H9 (cell line): ENCODE results near the gene OCIAD1. TPM values are rescaled to one million over a fixed set of nuclear protein-coding genes. Genes with fewer than 3 reads are reported as not detected.

Source experiments
- DNase-seq: peaks from one replicate; pipeline ENCODE4 v3.0.0-alpha.2; 2017
- H2AFZ ChIP-seq: one replicate; pipeline ENCODE4 v1.6.1; 2013; ENCODE audit warnings: mild to moderate bottlenecking, low read length, control low read depth, moderate library complexity
- H2AK5ac ChIP-seq: 2 replicates; pipeline ENCODE4 v1.6.1; 2013; ENCODE audit warnings: low read length, control low read depth, mixed read lengths; ENCODE audit not compliant: insufficient read length
- H2BK120ac ChIP-seq: one replicate; pipeline ENCODE4 v1.6.1; 2013; ENCODE audit warnings: low read depth, mild to moderate bottlenecking, low read length, control low read depth, inconsistent platforms; ENCODE audit not compliant: poor library complexity, severe bottlenecking
- H2BK12ac ChIP-seq: 2 replicates; pipeline ENCODE4 v1.6.1; 2013; ENCODE audit warnings: low read length, control low read depth, mixed read lengths, low read depth; ENCODE audit not compliant: insufficient read length
- H2BK15ac ChIP-seq: 2 replicates; pipeline ENCODE4 v1.6.1; 2013; ENCODE audit warnings: low read depth, low read length, control low read depth
- H2BK20ac ChIP-seq: one replicate; pipeline ENCODE4 v1.6.1; 2013; ENCODE audit warnings: low read depth, mild to moderate bottlenecking, low read length, control low read depth, inconsistent platforms; ENCODE audit not compliant: poor library complexity, severe bottlenecking
- H2BK5ac ChIP-seq: 2 replicates; pipeline ENCODE4 v1.6.1; 2013; ENCODE audit warnings: low read length, control low read depth, mixed read lengths; ENCODE audit not compliant: insufficient read length
- H3K14ac ChIP-seq: 2 replicates; pipeline ENCODE4 v1.6.1; 2013; ENCODE audit warnings: low read length, control low read depth; ENCODE audit not compliant: insufficient read depth
- H3K18ac ChIP-seq: 2 replicates; pipeline ENCODE4 v1.6.1; 2013; ENCODE audit warnings: low read depth, mild to moderate bottlenecking, mixed read lengths, low read length, control low read depth; ENCODE audit not compliant: insufficient read length
- H3K23ac ChIP-seq: 2 replicates; pipeline ENCODE4 v1.6.1; 2013; ENCODE audit warnings: low read length, control low read depth, mixed read lengths, low read depth; ENCODE audit not compliant: insufficient read length
- H3K23me2 ChIP-seq: 2 replicates; pipeline ENCODE4 v1.6.1; 2013; ENCODE audit warnings: low read depth, mild to moderate bottlenecking, mixed read lengths, low read length, control low read depth; ENCODE audit not compliant: insufficient read length, poor library complexity, severe bottlenecking
- H3K27ac ChIP-seq: 2 replicates; pipeline ENCODE4 v1.5.1; 2013; ENCODE audit warnings: low read length, control low read depth, mixed read lengths, low read depth; ENCODE audit not compliant: insufficient read length
- H3K27me3 ChIP-seq: 2 replicates; pipeline ENCODE4 v1.6.1; 2013; ENCODE audit warnings: low read length, control low read depth, inconsistent platforms; ENCODE audit not compliant: insufficient read depth
- H3K4ac ChIP-seq: 2 replicates; pipeline ENCODE4 v1.6.1; 2013; ENCODE audit warnings: low read depth, mild to moderate bottlenecking, control low read depth, inconsistent platforms, low read length, moderate library complexity
- H3K4me1 ChIP-seq: 2 replicates; pipeline ENCODE4 v1.6.1; 2013; ENCODE audit warnings: low read length, control low read depth, inconsistent platforms; ENCODE audit not compliant: insufficient read depth
- H3K4me2 ChIP-seq: 2 replicates; pipeline ENCODE4 v1.6.1; 2013; ENCODE audit warnings: low read length, control low read depth, mixed read lengths; ENCODE audit not compliant: insufficient read length, insufficient read depth
- H3K56ac ChIP-seq: 2 replicates; pipeline ENCODE4 v1.6.1; 2013; ENCODE audit warnings: low read depth, mild to moderate bottlenecking, mixed read lengths, low read length, control low read depth; ENCODE audit not compliant: insufficient read length
- H3K79me1 ChIP-seq: 2 replicates; pipeline ENCODE4 v1.6.1; 2013; ENCODE audit warnings: low read depth, mild to moderate bottlenecking, moderate library complexity, low read length, control low read depth, inconsistent platforms; ENCODE audit not compliant: insufficient read depth, poor library complexity, severe bottlenecking
- H3K79me2 ChIP-seq: 2 replicates; pipeline ENCODE4 v1.6.1; 2013; ENCODE audit warnings: low read length, control low read depth, inconsistent platforms; ENCODE audit not compliant: insufficient read depth
- H3K9ac ChIP-seq: 2 replicates; pipeline ENCODE4 v1.6.1; 2013; ENCODE audit warnings: low read length, control low read depth, mixed read lengths; ENCODE audit not compliant: insufficient read length; ENCODE audit errors: extremely low read depth
- H3K9me3 ChIP-seq: one replicate; pipeline ENCODE4 v1.6.1; 2013; ENCODE audit warnings: low read depth, low read length, inconsistent platforms; ENCODE audit not compliant: control insufficient read depth
- H3T11ph ChIP-seq: one replicate; pipeline ENCODE4 v1.6.1; 2013; ENCODE audit warnings: mild to moderate bottlenecking, low read length, control low read depth, inconsistent platforms
- H4K20me1 ChIP-seq: one replicate; pipeline ENCODE4 v1.6.1; 2013; ENCODE audit not compliant: control insufficient read depth, insufficient read length, insufficient read depth
- H4K5ac ChIP-seq: 2 replicates; pipeline ENCODE4 v1.6.1; 2013; ENCODE audit warnings: low read depth, mild to moderate bottlenecking, mixed read lengths, low read length, control low read depth; ENCODE audit not compliant: insufficient read length
- H4K8ac ChIP-seq: replicated peaks from 2 replicates; pipeline ENCODE4 v1.6.1; 2013; ENCODE audit warnings: low read length, control low read depth, mixed read lengths, low read depth; ENCODE audit not compliant: insufficient read length
- H4K91ac ChIP-seq: 2 replicates; pipeline ENCODE4 v1.6.1; 2013; ENCODE audit warnings: low read depth, mild to moderate bottlenecking, moderate library complexity, mixed read lengths, low read length, control low read depth; ENCODE audit not compliant: insufficient read length
- H3K27ac Mint-ChIP-seq, 3 experiments: 2 replicates in 2 of 3; 3 replicates in 1 of 3; pipeline ENCODE4 v1.8.0; 2020 to 2021; ENCODE audit warnings: mixed read lengths in 3 of 3, mild to moderate bottlenecking in 1 of 3, moderate library complexity in 1 of 3
- H3K27me3 Mint-ChIP-seq: 2 replicates; pipeline ENCODE4 v1.8.0; 2021; ENCODE audit warnings: low read depth, mild to moderate bottlenecking, moderate library complexity, mixed read lengths
- H3K36me3 Mint-ChIP-seq, 3 experiments: 2 replicates in 2 of 3; 3 replicates in 1 of 3; pipeline ENCODE4 v1.8.0; 2020 to 2021; ENCODE audit warnings: low read depth in 3 of 3, mixed read lengths in 3 of 3; ENCODE audit not compliant: insufficient read depth in 1 of 3
- H3K4me1 Mint-ChIP-seq, 2 experiments: 2 replicates each; pipeline ENCODE4 v1.8.0; 2020; ENCODE audit warnings: mixed read lengths in 2 of 2
- H3K4me3 Mint-ChIP-seq, 2 experiments: 2 replicates in 1 of 2; 3 replicates in 1 of 2; pipeline ENCODE4 v1.8.0; 2020 to 2021; ENCODE audit warnings: mild to moderate bottlenecking in 2 of 2, mixed read lengths in 2 of 2, moderate library complexity in 1 of 2
- H3K9me3 Mint-ChIP-seq, 2 experiments: 2 replicates in 1 of 2; 3 replicates in 1 of 2; pipeline ENCODE4 v1.8.0; 2020; ENCODE audit warnings: mild to moderate bottlenecking in 2 of 2, mixed read lengths in 2 of 2, moderate library complexity in 1 of 2
- CTCF ChIP-seq: fragments of 200-600 bp; sonication (generic); conservative IDR thresholded peaks from 3 replicates; pipeline ENCODE4 v1.8.0; 2021; ENCODE audit warnings: antibody characterized with exemption, mild to moderate bottlenecking
- WGBS: extraction: QIAGEN DNeasy Blood & Tissue Kit; methylation state at CpG from one replicate; pipeline ENCODE4 v1.1.7; 2013; ENCODE audit warnings: missing lambda C conversion rate, low lambda C conversion rate, mixed read lengths; ENCODE audit not compliant: insufficient read length; ENCODE audit errors: extremely low coverage; 5-methylcytosine and 5-hydroxymethylcytosine counted together
- total RNA-seq: library from RNA; stranded (reverse); gene quantifications from 2 replicates; pipeline ENCODE4 v1.2.1, GENCODE V29; 2021

OCIAD1 gene
- total RNA-seq, 1 experiment from 2014 or later: 169 TPM

GRCh38 chr4:48899432-48899749 lies 68.5 kb downstream of the OCIAD1 start:
- Histone ChIP-seq H3T11ph (no peak overlapping the region), H2AFZ (no peak overlapping the region), H2BK15ac (no peak overlapping the region), H3K4me2 (no peak overlapping the region), H3K14ac (no peak overlapping the region), H2BK12ac (no peak overlapping the region), H3K79me1 (no peaks in the 10 kb centered on the region), H2AK5ac (no peak overlapping the region), H4K91ac (no peak overlapping the region), H3K9me3 (no peaks in the 10 kb centered on the region), H4K8ac (no peak overlapping the region), H3K4ac (no peak overlapping the region), H3K9ac (no peak overlapping the region), H3K27ac (no peak overlapping the region), H3K56ac (no peak overlapping the region), H2BK120ac (no peak overlapping the region), H2BK5ac (no peak overlapping the region), H3K79me2 (no peaks in the 10 kb centered on the region), H2BK20ac (no peak overlapping the region), H3K23ac (no peak overlapping the region), H3K27me3 (no peaks in the 10 kb centered on the region), H3K18ac (no peak overlapping the region), H3K4me1 (no peaks in the 10 kb centered on the region), H4K20me1 (no peaks in the 10 kb centered on the region), H4K5ac (no peak overlapping the region), H3K23me2 (no peaks in the 10 kb centered on the region)
- H3K4me3 Mint-ChIP-seq: no peak overlapping the region
- WGBS: no CpG with 5 or more reads among the region's 1 CpG
- no peaks in the 10 kb centered on the region for H3K27me3 Mint-ChIP-seq
- H3K36me3 Mint-ChIP-seq: peaks cover 30 to 81% (median 32%) of the 10 kb centered on the region in 3 experiments
- DNase-seq: no peak
- no peaks in the 10 kb centered on the region for H3K4me1 Mint-ChIP-seq
- H3K9me3 Mint-ChIP-seq: no peaks in the 10 kb centered on the region
- no peak for TF ChIP-seq CTCF
- no peak overlapping the region for H3K27ac Mint-ChIP-seq
